Fibroblast of the aortic adventitia (primary cell): ENCODE data around the gene SLC25A21. TPM values are rescaled to one million over a fixed set of nuclear protein-coding genes. Genes with fewer than 3 reads are reported as not detected.

Experiments used
- DNase-seq: peaks from one replicate; pipeline ENCODE4 v3.0.0-alpha.2; 2010; ENCODE audit warnings: low read depth
- H3K4me3 ChIP-seq: 2 replicates; pipeline ENCODE4 v1.5.1; 2011; ENCODE audit warnings: low read depth, mild to moderate bottlenecking, control low read depth, low read length, moderate library complexity
- total RNA-seq: library from RNA; depleted of rRNA; stranded (reverse); fragments of >200 nt; gene quantifications from 2 replicates; pipeline ENCODE4 v1.2.3, GENCODE V29; 2012; ENCODE audit warnings: low replicate concordance
- TF ChIP-seq, protein P1 (sequence below): IDR thresholded peaks from 2 replicates; pipeline ENCODE4 v1.5.1; 2011; ENCODE audit warnings: mild to moderate bottlenecking, low read length, control low read depth, inconsistent platforms; ENCODE audit not compliant: insufficient read depth

Gene SLC25A21
- total RNA-seq, 1 donor, result 1.2 TPM

DNA sequence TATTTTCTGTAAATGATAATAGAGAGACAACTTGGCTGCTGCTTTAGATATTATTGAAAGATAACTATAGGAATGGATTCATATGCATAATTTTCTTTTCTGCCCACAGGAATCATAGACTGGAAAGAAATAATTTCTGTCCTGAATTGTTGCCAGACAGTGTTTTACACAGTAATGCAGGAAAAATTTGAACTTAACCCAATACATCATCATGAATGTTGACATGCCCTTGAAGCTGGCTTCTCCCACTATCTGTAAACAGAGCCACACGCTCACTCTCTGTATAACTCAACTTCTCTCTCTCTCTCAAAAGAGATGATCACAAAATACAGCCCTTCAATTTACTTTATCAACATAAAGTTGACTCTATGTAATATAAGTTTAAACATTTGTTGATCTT, 454.2 kb downstream of the SLC25A21 start:
- TF ChIP-seq, protein P1, sequence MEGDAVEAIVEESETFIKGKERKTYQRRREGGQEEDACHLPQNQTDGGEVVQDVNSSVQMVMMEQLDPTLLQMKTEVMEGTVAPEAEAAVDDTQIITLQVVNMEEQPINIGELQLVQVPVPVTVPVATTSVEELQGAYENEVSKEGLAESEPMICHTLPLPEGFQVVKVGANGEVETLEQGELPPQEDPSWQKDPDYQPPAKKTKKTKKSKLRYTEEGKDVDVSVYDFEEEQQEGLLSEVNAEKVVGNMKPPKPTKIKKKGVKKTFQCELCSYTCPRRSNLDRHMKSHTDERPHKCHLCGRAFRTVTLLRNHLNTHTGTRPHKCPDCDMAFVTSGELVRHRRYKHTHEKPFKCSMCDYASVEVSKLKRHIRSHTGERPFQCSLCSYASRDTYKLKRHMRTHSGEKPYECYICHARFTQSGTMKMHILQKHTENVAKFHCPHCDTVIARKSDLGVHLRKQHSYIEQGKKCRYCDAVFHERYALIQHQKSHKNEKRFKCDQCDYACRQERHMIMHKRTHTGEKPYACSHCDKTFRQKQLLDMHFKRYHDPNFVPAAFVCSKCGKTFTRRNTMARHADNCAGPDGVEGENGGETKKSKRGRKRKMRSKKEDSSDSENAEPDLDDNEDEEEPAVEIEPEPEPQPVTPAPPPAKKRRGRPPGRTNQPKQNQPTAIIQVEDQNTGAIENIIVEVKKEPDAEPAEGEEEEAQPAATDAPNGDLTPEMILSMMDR, result no peak
- no peak for DNase-seq
- H3K4me3 ChIP-seq, result no peak overlapping the region

GRCh38 chr14:36717363-36717762, 455.0 kb downstream of the SLC25A21 start:
- TF ChIP-seq, protein P1, result no peak
- DNase-seq, result no peak
- H3K4me3 ChIP-seq, result no peak overlapping the region

DNA sequence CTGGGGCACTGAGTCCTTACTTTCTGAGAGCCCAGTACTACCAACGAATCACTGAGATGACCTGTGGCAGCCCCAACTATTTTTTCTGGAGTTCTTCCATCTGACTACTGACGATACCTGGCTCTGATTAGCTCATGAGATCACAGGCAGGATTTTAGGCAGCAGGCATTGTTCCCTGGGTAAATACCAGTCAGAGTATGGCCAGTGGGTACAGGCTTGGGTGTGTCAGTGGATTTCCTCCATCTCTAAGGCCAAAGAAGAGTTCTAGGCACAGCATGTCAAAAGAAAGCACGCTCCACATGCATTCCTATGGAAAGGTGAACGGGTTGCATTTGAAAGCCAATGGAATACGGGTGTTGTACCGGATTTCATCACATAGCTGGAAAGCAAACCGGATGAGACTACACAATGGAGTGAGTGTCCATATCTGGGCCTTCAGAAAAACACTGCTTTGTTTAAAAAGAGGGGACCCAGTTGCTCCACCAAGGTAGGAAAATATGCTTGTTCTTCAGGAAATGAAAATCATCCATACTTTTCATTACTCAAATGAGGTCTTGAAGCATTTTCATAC, 455.7 kb downstream of the SLC25A21 start:
- no peak for DNase-seq
- TF ChIP-seq, protein P1, result no peak
- no peak overlapping the region for H3K4me3 ChIP-seq

DNA sequence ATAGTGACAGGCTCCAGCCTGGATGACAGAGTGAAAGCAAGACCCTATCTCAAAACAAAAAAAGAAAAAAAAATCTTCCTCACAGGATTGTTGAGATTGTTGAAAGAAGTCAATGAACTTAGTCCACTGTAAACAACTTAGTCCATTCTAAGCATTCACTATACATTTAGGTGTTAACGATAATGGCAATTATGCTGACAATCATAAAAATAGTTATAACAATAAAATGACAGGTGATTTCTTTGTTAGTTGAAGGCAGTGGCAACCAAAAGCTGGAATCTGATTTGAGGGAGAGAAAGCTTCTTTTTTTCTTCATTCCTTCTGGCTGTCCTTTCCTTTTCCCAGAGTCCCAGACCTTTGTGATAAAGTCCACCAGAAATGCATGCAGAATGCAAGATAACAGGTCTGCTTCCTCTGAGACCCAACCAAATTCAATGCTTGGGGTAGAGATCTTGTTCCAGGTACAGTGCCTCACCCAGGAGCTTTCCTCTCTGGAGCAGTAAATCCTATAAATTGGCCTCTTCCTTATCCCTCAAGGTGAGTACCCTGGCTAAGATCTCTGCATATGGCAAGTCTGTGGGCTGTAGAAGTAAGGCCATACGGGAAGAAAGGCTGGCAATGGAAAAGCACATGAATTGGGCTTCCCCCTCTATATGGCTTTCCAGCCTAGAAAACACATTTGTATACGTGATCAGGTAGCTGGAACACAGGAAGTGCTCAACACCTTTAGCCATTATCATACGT, 458.3 kb downstream of the SLC25A21 start:
- no peak overlapping the region for H3K4me3 ChIP-seq
- TF ChIP-seq, protein P1, result no peak
- DNase-seq, result no peak

DNA sequence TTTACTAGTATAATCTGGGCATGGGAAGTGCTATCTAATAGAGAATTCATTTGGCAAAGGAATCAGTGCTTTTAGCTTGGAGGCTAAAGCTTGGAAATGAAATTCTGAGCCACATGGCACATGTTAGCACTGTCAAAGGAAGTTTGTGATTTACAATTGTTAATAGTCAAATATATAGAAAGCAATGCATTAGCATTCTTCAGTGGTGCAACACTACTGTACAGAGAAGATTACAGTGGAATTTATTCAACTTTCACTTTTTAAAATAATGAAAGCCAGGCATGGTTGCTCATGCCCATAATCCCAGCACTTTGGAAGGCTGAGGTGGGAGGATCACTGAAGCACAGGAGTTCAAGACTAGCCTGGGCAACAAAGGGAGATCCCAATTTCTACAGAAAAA, 464.8 kb downstream of the SLC25A21 start:
- TF ChIP-seq, protein P1, result no peak
- DNase-seq, result no peak

DNA sequence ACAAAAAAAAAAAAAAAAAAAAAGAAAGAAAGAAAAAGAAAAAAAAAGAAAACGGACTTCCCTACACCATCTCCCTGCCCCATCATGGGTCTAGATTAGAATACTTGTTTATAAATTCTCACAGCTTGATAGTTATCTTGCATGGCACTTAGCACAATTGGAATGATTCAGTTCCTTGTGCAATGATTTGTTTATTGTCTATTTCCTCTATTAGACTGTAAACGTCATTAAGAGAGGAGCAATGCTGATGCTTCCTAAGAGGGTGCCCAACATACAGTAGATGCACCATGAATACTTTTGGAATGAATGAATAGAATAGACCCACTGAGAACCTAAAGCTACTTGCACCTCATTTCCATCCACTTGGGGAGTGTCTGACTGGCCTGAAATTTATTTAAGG, 469.9 kb downstream of the SLC25A21 start:
- no peak overlapping the region for H3K4me3 ChIP-seq
- DNase-seq, result no peak
- TF ChIP-seq, protein P1, result no peak

More for the DNA sequence above, 464.8 kb downstream of the SLC25A21 start:
- H3K4me3 ChIP-seq, result no peak overlapping the region
